HG02973 (cell line): ENCODE measurements around the gene CWC22.
"Not testable (repeated sequence)": the region's sequence is repeated elsewhere in the genome, so short reads cannot be mapped to it uniquely, and the experiment has no call there.

Source experiments
- ATAC-seq: cut with Tn5 transposase; IDR thresholded peaks from one replicate; pipeline ENCODE4 v1.9.1; 2021; ENCODE audit warnings: moderate library complexity; ENCODE audit not compliant: unreplicated experiment

The CWC22 gene

DNA sequence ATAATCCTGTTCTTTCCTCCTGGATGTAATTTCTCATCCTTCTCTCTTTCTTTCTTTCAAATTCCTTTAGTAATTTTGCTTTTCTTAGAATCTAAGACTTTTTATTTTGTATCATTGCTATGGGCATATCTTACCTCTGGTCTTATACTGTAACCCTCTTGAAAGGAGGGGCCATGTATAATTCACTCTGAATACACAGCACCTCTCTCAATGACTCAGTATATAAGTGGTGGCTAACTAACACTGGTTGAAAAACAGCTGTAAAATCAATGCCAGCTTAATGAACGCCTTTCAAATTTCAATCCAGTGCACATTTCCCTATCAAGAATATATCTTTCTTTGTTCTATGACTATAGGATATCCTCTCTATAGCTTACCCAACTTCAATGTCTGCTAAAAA is 53.7 kb downstream of the CWC22 start:
- ATAC-seq: no peak

DNA sequence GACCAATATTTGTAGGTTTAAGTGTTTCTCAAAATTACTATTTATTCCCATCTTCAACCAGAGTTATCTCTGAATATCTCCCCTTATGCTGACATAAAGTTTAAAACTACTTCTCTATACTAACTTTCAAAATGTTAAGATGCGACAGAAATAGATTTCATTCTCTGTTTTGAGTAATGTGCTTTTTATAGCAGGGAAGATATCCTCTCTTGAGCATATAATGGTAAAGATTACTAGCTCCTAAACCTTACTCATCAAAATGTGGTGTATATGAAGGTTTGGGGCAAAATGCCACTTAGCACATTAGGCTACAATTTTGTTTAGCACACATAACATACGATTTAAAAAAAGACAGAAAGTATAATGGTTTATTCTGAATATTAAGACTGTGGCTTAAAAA is 54.4 kb downstream of the CWC22 start:
- ATAC-seq: no peak

DNA sequence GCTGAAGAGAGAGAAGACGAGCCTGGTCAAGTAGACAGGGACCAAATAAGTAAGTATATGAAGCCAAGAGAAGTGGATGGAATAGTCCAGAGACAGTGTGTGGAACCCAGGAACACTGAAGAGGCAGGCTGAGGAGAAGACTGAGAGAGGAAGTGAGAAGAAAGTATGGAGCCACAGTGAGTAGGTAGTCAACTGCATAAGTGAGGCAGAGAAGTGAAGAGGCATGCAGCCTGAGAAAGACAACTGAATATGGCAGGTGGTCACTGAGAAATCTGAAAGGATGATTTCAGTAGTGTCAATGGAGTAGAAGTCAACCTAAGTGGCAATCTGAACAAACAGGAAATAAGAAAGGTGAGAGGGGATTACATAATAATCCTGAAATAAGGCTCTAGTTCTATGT is 55.4 kb downstream of the CWC22 start:
- peak; percentile 68 for ATAC-seq

DNA sequence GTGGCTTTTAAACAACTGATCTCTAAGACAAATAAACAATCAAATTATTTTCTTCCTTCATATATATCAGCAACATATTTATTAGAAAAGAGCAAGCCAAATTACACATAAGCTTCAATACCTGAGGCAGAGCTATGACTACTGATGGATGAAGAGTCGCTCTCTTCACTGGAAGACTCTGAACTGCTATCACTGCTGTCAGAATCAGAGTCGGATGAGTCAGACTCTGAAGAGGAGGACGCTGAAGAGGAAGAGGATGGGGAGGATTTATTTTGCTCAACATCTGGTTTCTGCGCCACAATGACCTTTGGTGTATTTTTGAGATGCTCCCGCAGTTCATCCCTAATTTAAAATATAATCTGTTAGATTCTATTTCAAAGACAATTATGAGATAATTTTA is 56.7 kb downstream of the CWC22 start:
- ATAC-seq: no peak

DNA sequence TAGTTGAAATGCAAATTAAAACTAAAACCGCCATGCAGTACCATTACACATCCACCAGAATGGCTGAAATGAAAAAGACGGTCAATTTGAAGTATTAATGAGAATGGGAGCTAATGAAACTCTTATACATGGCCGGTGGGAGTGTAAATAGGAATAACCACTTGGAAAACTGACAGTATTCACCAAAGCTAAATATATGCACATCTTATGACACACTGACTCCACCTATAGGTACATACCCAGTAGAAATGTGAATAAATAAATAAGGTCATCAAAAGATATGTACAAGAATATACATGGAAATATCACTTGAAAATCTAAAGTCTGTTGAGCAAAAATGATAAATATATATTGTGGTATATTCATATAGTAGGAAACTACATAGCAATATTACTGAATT is 57.7 kb downstream of the CWC22 start:
- ATAC-seq: no peak

DNA sequence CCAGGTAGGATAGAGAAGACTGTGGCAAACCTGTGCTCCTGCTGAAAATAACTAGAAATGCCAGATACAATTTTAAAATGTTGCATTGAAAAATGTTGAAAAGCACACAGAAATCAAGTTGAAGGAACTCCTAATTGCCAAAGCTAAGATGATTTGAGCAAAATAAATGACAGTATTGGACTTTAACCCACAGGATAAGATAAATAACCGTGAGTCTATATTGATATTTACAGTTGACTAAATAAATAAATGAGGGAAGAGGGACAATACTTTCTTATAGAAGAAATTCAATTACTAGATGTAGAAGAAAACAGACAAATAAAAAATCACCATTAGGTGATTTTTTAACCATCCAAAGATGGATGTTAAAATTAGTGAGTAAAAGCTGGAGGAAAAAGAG is 59.0 kb downstream of the CWC22 start:
- no peak for ATAC-seq

DNA sequence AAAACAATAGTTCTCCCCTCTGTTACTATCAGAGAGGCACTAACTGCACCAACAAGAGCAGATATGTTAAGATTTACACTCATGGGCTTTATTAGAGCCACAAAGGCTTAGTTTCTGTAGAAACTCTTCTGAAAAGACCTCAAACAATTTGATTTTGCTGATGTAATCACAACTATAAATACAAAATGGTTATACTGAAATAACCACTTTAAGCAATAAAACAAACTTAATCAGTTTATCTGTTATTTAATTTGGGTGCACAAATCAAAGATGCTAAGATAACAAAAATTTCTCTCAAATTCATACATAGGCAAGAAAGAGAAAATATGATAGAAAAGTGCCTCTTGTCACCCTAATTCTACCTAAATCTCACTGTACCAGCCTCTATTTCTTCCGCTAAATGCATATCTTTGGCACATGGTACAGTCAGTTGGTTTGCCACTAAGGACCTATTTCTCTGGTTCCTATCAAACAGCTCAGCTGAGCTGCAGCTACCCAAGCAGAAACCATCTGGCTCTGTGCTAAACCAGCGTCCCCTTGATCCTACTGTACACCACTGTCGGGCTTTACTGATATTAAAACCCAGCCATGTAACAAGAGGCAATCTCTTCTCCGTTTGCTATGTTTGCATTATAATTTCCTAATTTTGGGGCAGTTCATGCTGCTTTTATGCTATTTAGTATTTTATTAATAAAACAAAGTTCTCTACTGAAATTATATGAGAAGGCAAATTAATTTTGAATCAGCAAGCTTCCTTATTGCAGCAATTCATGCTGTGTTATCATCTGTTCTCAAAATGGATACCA is 60.1 kb downstream of the CWC22 start:
- no peak for ATAC-seq

DNA sequence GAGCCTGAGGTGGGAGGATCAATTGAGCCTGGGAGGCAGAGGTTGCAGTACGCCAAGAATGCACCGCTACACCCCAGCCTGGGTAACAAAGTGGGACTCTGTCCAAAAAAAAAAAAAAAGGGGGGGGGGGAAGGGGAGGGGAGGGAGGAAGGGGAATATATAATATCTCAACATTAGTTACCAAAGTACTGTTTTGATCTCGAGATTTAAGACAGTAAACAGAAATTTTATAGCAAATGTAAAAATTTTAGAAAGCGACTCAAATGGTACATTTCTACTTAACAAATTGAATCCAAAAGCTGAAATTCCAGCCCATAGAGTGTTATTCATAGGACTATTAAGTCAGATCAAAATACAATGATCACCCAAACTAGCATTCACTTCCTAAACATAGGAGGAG is 60.8 kb downstream of the CWC22 start:
- no peak for ATAC-seq

DNA sequence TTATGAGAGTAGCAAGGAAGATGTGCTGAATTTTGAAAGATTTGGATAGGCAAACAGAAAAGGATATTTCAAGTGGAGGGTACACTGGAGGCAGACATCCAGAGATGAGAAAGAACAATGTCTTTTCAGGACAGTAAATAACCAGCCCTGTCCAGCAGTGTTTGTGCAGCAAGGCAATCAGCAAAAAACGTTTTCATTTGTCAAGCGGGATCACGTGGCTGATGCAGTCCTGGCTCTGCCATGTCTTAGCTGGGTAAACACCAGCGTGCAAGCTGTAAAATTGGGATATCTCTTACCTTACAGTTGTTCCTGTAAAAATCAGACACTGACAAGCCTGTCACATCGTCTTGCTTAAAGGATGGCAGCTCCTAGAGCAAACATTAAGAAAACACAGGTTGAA is 67.8 kb downstream of the CWC22 start:
- ATAC-seq: no peak

DNA sequence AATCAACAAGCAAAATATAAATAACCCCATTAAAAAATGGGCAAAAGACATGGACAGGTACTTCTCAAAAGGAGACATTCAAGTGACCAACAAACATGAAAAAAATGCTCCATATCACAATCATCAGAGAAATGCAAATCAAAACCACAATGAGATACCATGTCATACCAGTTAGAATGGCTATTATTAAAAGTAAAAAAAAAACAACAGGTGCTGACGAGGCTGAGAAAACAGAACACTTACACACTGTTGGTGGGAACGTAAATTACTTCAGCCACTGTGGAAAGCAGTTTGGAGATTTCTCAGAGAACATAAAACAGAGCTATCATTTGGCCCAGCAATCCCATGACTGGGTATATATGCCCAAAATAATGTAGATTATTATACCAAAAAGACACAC is 69.1 kb downstream of the CWC22 start:
- ATAC-seq: no peak

DNA sequence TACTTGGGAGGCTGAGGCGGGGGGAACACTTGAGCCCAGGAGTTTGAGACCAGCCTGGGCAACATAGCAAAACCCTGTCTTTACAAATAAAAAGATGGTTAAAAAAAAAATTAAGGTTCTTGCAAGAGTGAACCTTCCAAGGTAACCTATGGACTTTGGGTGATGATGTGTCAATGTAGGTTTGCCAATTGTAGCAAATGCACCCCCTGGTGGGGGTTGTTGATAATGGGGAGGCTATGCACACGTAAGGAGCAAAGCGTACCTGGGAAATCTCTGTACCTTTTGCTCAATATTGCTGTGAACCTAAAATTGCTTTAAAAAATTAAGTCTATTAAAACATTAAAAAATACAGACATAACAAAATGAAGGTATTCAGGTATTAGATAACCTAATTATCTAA is 70.4 kb downstream of the CWC22 start:
- ATAC-seq: peak; percentile 45

DNA sequence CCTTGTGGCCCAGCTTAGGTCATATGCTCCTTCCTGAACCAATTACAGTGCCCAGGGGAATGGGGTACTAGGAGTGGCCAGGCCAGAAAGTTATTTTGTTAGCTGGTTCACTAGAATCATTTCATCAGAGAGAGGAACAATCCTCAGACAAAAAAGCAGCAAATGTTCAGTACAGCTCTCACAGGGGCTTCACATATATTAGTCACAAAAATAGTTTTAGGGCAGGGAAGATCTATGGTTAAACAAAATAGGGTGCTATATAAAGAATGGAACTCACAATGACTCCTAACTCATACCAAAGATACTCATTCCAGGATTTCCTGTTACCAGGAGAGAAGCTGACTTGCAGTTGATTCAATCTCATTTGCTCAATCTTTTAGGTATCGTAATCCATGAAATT is 71.0 kb downstream of the CWC22 start:
- ATAC-seq: no peak

DNA sequence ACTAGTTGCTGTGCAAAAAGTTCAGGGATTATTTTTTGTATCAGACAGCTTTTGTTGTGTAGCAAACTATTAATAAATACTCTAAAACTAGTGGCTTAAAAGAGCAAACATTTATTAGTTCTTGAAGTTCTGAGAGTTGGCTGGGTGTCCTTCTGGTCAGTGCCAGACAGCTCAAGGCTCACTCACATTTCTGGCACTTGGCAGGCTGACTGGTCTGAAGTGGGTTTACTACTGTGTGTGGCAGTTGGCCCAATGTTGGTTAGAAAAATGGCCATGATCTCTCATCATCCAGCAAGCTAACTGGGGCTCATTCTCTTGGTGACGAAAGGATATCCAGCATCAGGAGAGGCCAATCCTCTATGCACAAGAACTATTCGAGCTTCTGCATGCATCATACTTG is 74.3 kb downstream of the CWC22 start:
- no peak for ATAC-seq

DNA sequence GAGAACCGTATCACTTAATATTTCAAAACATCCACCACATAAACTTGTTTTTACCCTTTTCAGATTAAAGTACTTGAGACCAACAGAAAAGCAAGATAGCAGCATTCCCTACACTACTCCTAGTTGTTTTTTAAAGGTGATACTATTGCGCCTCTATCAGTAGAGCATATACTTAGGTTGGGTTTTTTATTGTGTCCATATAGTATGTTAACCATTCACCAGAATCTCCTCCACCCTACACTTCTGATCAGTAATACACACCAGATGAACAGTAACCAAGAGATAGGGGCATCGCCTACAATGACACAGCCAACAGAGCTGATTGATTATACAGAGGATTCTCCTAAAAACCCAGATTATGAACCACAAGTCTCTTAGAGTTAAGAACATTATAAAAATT is 75.6 kb downstream of the CWC22 start:
- ATAC-seq: no peak

DNA sequence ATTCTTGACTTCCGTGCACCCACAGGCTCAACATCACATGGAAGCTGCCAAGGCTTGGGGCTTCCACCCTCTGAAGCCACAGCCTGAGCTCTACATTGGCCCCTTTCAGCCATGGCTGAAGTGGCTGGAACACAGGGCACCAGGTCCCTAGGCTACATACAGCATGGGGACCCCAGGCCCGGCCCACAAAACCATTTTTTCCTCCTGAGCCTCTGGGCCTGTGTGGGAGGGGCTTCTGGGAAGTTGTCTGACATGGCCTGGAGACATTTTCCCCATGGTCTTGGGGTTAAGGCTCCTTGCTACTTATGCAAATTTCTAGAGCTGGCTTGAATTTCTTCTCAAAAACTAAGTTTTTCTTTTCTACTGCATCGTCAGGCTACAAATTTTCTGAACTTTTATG is 77.1 kb downstream of the CWC22 start:
- not testable (repeated sequence) for ATAC-seq

DNA sequence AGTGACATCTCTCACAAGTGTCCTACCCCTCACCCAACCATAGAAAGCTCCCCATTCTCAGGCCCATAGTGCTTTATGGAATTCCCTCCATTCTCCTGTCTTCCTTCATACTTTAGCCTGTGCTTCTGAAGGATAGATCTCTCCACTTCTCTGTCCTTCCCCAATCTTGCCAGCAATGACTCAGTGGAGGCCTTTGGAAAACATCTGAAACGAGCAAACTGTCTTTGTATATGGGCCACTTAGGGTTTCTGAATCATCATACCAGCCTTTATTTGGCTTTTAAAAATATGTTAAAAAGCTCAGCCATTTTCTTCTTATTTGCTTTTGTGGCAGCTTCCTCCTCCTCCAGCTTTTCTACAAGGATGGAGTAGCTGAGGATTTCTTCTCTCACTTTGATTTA is 80.1 kb downstream of the CWC22 start:
- ATAC-seq: no peak

DNA sequence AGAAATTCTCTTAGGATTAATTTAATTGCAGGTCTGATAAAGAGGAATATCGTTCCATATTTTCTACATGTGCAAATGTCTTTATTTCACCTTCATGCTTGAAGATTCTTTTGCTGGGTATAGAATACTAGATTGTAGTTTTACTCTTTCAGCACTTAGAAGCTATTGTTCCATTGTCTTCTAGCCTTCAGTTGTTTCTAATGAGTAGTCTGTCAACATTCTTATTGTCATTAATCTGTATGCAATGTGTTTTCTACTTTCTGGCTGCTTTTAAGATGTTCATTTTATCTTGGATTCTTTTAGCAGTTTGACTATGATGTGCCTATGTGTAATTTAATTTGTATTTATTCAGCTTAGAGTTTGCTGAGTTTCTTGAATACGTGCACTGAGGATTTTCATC is 81.4 kb downstream of the CWC22 start:
- ATAC-seq: no peak

DNA sequence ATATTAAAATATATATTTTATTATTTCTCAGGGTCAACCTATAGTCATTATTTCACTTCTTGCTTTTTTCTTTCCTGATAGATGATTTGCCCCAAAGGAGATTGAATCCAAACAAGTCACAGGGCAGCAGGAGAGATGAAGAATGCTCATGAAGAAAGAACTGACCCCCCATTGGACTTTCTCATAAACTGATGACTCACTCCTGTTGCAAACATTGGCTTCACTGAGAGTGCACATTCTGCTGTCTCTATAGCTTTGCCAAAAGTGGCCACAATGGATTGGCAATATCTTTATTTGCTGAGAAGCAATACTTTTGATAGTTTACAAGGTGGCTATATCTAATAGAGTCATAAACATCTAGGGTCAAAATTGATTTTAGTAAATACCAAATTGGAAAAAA is 89.8 kb downstream of the CWC22 start:
- ATAC-seq: no peak

DNA sequence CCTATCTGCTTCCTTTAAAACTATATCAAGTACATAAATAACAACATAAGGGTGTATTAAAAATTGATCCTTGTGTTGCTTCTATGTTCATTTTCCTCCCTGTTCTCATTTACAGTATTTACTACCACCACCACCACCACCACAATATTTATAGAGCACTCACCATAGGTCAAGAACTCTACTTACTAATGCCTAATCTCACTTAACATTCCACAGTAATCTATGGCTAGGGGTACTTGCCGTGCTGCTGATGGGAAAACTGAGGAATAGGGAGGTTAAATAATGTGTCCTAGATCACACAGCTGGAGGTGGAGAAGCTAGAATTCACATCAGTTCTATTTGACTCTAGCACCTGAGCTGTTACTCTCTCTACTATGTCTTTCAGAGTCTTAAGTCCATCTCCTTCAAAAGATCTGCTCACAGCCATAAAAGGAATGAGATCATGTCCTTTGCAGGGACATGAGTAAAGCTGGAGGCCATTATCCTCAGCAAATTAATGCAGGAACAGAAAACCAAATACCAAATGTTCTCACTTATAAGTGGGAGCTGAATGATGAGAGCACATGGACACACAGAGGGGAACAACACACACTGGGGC is 91.6 kb downstream of the CWC22 start:
- ATAC-seq: no peak

DNA sequence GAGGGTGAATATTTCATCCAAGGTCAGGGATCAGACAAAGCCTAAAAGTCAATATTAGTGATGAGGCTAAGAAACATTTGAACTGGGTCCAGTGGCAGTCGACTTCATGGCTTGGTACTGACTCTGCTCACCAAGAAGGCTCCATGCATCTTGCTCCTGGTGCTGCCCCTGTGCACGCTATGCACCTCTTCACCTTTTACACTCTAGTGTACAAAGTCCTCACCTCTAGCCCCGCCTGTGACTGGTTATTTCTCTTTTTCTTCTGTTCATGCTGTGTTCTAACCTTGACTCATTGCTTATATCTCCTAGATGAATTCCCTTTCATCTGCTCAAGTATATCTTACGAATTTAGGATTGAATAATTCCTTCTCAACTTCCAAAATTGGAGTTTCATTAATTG is 93.3 kb downstream of the CWC22 start:
- no peak for ATAC-seq

DNA sequence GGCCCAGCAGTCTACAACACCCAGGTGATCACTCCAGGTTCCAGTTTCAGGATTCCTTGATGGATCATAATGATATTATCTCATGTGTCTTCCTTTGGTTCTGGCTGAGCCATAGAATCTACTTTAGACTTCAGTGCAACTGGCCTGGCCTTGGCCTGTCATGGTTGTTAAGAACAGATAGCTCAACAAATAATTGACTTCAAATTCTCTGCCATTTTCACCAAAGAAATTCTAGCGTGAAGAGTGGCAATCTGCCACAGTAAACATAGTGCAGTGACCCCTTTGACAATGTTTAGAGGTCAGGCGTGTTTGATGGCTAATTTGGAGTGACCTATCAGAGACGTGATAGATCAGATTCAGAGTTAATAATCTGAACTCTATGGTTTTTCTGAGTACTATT is 95.5 kb downstream of the CWC22 start:
- no peak for ATAC-seq

DNA sequence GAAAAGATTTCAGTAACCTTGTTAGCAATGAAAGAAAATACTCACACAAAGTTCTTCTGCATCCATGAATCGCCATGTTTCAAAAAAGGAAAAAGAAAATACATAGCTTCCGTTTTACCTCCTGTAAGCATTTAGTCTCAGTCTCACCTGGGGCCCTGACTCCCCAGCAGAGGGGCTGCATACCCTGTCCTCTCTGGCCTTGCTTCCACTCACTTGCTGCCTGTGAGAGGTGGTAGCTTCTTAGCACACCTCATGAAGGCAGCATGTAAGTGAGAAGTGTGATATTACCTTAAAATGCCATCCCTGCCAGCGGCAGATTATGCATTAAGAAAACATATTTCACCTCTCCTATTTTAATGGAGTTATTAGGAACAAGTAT is 96.4 kb downstream of the CWC22 start:
- no peak for ATAC-seq
